EL (cell line): Measurements from ENCODE around the gene GALT.

Experiments used
- DNase-seq: peaks from one replicate; pipeline ENCODE4 v3.0.0-alpha.2; 2016

Gene GALT

GRCh38 chr9:34652602-34653000 is 6.1 kb downstream of the GALT start:
- no peak for DNase-seq

GRCh38 chr9:34653151-34654072 is 6.9 kb downstream of the GALT start:
- DNase-seq = no peak

- peak; percentile 41 for DNase-seq
Observed at GRCh38 chr9:34654323-34655051, 8.0 kb downstream of the GALT start.

GRCh38 chr9:34655394-34655793 is 8.9 kb downstream of the GALT start:
- no peak for DNase-seq

- no peak for DNase-seq
Observed at GRCh38 chr9:34656992-34657391, 10.5 kb downstream of the GALT start.

- no peak for DNase-seq
Observed at GRCh38 chr9:34658461-34658860, 12.0 kb downstream of the GALT start.

GRCh38 chr9:34659592-34660253 is 13.2 kb downstream of the GALT start:
- DNase-seq = no peak

- no peak for DNase-seq
Observed at GRCh38 chr9:34662526-34663302, 16.2 kb downstream of the GALT start, which contains the start of gene CCL27. Gene CCL27 (minus strand): TSS chr9:34662657. CDS start chr9:34662633, 24 bp downstream.

GRCh38 chr9:34663303-34663605 is 16.8 kb downstream of the GALT start:
- DNase-seq = no peak

- peak; percentile 83 for DNase-seq
Observed at GRCh38 chr9:34664281-34665066, 18.0 kb downstream of the GALT start.

- no peak for DNase-seq
Observed at GRCh38 chr9:34665067-34665380, 18.5 kb downstream of the GALT start.

GRCh38 chr9:34665381-34666250 is 19.1 kb downstream of the GALT start:
- peak; percentile 96 for DNase-seq

GRCh38 chr9:34669809-34670562 is 23.5 kb downstream of the GALT start:
- DNase-seq = no peak

GRCh38 chr9:34671307-34671706 is 24.8 kb downstream of the GALT start:
- DNase-seq = no peak

GRCh38 chr9:34674440-34674839 is 28.0 kb downstream of the GALT start:
- no peak for DNase-seq

- peak; percentile 69 for DNase-seq
Observed at GRCh38 chr9:34675048-34675714, 28.7 kb downstream of the GALT start.

- no peak for DNase-seq
Observed at GRCh38 chr9:34675869-34676268, 29.4 kb downstream of the GALT start.

GRCh38 chr9:34684145-34684544 is 37.7 kb downstream of the GALT start:
- DNase-seq = no peak

- DNase-seq = no peak
Observed at GRCh38 chr9:34684816-34685215, 38.3 kb downstream of the GALT start.

- no peak for DNase-seq
Observed at GRCh38 chr9:34685591-34685990, 39.1 kb downstream of the GALT start.
